Prostate gland (tissue), 2 donors: ENCODE measurements around the gene MOGAT3.

Experiments
- CTCF ChIP-seq, 4 experiments: fragments of 200-600 bp in 2 of 4; fragments of 450-650 bp in 2 of 4; sonication (generic) in 2 of 4; IDR thresholded peaks; 1 replicate in 3 of 4; 2 replicates in 1 of 4; pipeline ENCODE4 v1.5.1; 2016 to 2019; ENCODE audit warnings: antibody characterized with exemption in 4 of 4, mild to moderate bottlenecking in 2 of 4, moderate library complexity in 2 of 4
- POLR2A ChIP-seq: fragments of 450-650 bp; IDR thresholded peaks from one replicate; pipeline ENCODE4 v1.6.1; 2016; ENCODE audit warnings: antibody characterized with exemption, mild to moderate bottlenecking

- no peak for TF ChIP-seq CTCF (IDR thresholded peaks at IDR 0.05)
- no peak for TF ChIP-seq POLR2A
Measured at GRCh38 chr7:101195884-101196283, 5.0 kb downstream of the MOGAT3 start.
